ENCODE results near the gene SSTR1.

The SSTR1 gene

GRCh38 chr14:38202444-38203191, 5.1 kb upstream of the SSTR1 start:
- no peak for DNase-seq (ENCODE audit: low spot score)

DNA sequence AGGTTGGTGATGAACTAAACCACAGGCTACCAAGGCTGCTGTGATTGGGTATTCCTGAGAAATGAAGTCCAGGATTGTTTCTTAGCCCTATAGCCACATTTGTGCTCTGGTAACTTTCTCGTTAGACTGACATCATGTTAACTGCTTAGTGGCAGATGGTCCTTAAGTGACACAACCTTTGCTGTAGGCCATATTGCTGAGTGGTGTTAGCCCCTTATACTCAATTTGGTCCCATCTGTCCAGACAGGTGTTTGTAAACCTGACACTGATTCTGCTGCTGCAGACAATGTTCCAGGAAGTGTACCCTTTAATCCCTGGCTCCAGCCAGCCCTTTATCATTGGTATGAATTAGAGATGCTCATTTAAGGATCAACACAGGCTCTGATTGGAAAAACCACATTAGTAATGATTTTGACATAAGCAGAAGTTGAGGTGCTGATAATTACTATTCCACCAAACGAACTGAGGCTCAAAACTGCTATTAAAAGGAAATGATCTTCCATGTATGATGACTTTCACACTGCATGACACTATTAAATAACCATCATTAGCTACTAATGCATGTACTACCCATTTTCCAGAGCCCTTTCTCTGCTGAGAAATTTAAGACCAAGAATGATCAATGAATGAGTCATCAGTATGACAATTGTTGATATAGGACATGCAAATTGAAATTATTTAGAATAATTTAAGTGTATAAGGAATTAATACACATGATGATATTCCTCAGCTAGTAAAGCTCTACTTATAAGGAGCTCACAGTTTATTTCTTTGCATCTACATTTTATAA, 3.6 kb upstream of the SSTR1 start:
- no peak for DNase-seq (ENCODE audit: low spot score)

DNA sequence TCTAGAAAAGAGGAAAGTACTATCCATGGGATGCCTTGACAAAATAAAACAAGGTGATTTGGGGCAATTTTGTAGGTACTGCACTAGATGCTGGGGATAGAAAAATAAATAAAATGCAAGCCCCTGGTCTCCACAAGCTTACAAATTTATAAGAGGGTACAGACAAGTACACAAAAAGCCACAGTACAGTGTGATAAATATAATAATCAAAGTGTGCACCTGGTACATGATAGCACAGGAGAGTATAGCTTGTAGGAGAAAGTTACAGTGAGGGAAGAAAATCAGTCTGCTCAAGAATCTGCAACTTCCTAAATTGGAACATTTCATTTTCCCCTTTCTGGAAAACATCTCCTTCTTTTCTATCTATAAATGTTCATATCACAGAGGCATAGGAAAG, 3.0 kb upstream of the SSTR1 start:
- DNase-seq (ENCODE audit: low spot score): no peak

GRCh38 chr14:38205119-38205813, 2.4 kb upstream of the SSTR1 start:
- no peak for DNase-seq (ENCODE audit: low spot score)

DNA sequence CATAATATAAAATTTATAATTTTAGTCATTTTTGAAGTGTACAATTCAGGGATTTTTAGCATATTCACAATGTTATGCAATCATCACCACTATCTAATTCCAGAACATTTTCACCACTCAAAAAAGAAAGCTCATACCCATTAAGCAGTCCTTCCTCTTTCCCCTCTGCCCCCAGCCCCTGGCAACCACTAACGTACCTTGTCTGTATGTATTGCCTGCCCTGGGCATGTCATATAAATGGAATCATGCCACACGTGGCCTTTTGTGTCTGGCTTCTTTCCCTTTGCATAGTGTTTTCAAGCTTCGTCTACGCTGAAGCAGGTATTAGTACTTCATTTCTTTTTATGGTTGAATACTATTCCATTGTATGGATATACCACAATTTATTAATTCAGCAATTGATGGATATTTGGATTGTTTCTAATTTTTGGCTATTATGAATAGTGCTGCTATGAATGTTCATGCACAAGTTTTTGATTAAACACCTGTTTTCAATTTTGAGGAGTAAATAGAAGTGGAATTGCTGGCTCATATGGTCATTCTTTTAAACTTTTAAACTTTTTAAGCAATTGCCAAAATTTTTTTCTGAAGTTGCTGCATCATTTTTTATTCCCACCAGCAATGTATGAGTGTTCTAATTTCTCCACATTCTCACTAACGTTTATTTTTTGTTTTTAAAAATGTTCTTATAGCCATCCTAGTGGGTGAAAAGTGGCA, 1.6 kb upstream of the SSTR1 start:
- no peak for DNase-seq (ENCODE audit: low spot score)

GRCh38 chr14:38206689-38207376, 871 bp upstream of the SSTR1 start:
- no peak for DNase-seq (ENCODE audit: low spot score)

DNA sequence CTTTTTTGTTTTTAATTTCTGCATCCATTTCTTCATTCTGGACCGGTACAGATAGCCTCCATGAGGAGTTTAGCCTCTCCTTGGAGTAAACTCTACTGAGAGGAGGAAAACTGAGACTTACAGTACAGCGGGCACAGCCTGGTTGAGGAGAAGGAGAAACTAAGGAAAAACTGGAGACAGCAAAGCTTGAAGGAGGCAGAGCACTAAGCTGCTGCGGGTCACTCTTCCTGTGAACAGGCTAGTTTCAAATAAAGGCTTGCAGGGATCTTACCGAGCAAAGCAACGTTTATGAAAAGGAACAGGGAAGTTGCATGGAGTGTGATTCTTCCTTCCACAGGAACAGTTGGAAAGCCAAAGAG, 348 bp upstream of the SSTR1 start:
- no peak for DNase-seq (ENCODE audit: low spot score)

DNA sequence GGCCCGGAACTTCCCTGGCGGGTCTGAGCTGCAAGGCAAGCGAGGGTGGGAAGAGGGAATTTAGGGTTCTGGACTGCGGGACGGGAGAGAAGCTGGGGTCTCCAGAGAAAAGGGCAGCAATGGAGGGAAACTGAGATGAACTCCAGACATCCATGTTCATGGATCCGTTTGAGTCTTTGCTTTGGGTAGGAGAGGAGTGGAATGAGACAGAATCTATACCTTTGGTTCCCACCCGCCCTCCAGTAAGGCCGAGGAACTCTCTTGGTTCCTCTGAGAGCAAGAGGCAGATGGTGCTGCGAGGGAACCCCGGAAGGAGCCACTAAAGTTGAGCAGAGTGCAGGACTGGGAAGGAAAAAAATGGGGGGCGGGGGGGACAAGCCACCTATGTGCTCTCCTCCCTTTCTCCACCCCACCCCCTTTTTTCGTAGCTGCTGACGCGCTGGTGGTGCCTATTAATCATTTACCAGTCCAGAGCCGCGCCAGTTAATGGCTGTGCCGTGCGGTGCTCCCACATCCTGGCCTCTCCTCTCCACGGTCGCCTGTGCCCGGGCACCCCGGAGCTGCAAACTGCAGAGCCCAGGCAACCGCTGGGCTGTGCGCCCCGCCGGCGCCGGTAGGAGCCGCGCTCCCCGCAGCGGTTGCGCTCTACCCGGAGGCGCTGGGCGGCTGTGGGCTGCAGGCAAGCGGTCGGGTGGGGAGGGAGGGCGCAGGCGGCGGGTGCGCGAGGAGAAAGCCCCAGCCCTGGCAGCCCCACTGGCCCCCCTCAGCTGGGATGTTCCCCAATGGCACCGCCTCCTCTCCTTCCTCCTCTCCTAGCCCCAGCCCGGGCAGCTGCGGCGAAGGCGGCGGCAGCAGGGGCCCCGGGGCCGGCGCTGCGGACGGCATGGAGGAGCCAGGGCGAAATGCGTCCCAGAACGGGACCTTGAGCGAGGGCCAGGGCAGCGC, 1.2 kb downstream of the SSTR1 start:
- no peak for DNase-seq (ENCODE audit: low spot score)

DNA sequence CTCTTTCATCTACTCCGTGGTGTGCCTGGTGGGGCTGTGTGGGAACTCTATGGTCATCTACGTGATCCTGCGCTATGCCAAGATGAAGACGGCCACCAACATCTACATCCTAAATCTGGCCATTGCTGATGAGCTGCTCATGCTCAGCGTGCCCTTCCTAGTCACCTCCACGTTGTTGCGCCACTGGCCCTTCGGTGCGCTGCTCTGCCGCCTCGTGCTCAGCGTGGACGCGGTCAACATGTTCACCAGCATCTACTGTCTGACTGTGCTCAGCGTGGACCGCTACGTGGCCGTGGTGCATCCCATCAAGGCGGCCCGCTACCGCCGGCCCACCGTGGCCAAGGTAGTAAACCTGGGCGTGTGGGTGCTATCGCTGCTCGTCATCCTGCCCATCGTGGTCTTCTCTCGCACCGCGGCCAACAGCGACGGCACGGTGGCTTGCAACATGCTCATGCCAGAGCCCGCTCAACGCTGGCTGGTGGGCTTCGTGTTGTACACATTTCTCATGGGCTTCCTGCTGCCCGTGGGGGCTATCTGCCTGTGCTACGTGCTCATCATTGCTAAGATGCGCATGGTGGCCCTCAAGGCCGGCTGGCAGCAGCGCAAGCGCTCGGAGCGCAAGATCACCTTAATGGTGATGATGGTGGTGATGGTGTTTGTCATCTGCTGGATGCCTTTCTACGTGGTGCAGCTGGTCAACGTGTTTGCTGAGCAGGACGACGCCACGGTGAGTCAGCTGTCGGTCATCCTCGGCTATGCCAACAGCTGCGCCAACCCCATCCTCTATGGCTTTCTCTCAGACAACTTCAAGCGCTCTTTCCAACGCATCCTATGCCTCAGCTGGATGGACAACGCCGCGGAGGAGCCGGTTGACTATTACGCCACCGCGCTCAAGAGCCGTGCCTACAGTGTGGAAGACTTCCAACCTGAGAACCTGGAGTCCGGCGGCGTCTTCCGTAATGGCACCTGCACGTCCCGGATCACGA, 2.2 kb downstream of the SSTR1 start:
- DNase-seq (ENCODE audit: low spot score): no peak

DNA sequence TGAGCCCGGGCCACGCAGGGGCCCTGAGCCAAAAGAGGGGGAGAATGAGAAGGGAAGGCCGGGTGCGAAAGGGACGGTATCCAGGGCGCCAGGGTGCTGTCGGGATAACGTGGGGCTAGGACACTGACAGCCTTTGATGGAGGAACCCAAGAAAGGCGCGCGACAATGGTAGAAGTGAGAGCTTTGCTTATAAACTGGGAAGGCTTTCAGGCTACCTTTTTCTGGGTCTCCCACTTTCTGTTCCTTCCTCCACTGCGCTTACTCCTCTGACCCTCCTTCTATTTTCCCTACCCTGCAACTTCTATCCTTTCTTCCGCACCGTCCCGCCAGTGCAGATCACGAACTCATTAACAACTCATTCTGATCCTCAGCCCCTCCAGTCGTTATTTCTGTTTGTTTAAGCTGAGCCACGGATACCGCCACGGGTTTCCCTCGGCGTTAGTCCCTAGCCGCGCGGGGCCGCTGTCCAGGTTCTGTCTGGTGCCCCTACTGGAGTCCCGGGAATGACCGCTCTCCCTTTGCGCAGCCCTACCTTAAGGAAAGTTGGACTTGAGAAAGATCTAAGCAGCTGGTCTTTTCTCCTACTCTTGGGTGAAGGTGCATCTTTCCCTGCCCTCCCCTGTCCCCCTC, 3.0 kb downstream of the SSTR1 start:
- no peak for DNase-seq (ENCODE audit: low spot score)

DNA sequence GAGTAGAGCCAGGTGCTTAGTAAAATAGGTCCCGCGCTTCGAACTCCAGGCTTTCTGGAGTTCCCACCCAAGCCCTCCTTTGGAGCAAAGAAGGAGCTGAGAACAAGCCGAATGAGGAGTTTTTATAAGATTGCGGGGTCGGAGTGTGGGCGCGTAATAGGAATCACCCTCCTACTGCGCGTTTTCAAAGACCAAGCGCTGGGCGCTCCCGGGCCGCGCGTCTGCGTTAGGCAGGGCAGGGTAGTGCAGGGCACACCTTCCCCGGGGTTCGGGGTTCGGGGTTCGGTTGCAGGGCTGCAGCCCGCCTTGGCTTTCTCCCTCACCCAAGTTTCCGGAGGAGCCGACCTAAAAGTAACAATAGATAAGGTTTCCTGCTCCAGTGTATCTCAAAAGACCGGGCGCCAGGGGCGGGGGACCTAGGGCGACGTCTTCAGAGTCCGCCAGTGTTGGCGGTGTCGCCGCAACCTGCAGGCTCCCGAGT, 3.6 kb downstream of the SSTR1 start:
- DNase-seq (ENCODE audit: low spot score): no peak

DNA sequence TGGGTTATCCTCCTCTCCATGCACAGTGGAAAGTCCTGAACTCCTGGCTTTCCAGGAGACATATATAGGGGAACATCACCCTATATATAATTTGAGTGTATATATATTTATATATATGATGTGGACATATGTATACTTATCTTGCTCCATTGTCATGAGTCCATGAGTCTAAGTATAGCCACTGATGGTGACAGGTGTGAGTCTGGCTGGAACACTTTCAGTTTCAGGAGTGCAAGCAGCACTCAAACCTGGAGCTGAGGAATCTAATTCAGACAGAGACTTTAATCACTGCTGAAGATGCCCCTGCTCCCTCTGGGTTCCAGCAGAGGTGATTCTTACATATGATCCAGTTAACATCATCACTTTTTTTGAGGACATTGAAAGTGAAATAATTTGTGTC, 4.4 kb downstream of the SSTR1 start:
- DNase-seq (ENCODE audit: low spot score): no peak

DNA sequence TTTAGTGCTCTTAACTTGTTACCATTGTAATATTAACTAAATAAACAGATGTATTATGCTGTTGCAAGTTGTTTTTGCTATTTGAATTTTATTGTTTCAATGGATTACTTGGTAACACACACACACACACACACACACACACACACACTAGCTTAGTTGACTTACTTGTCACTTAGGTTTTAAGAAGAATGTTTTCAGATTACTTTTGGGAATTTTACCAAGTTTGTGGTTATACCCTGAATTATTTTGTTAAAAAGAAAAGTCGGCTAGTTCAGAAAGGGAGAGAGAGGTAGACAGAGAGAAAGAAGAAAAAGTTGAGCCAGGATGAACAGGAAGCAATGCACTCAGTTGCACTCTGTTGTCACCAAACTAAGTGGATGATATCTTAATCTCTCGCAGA, 5.3 kb downstream of the SSTR1 start:
- no peak for DNase-seq (ENCODE audit: low spot score)

DNA sequence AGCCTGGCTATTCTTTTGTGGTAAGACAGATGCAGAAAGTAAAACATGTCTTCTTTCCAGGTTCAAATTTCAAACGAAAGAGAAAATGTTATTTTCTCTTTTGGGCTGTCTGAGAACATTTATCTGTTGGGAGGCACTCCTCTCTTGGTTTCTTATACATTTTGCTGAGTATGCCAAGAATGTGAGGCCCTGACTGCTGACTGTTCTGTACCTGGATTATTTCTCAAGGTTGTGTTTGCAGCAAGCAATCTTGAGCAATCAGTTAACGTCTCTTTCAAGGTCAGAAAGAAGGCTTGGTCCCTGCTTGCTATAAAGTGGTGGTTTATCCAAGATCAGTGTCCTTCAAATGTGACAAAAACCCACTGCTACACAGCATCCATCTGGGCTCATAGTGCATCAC, 9.8 kb downstream of the SSTR1 start:
- no peak for DNase-seq (ENCODE audit: low spot score)

DNA sequence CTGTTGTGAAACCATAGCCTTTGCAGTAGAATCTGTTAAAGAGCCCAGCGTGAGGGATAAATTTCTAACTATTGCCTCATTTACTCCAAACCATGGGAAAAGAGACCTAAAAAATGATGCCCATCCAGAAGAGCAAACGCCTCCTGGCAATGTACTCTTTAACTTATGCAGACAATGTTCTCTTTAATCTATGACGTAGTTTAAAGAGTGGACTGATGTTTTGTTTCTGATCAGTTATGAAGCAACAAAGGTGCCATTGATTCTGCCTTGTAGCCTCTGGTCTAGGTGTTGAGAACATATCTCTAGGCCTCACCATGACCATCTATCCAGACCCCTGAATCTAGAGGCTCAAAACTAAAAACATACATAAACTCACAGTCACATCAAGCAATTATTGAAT, 13.4 kb downstream of the SSTR1 start:
- no peak for DNase-seq (ENCODE audit: low spot score)

- no peak for DNase-seq (ENCODE audit: low spot score)
Observed at GRCh38 chr14:38224338-38224737, 16.6 kb downstream of the SSTR1 start.

- no peak for DNase-seq (ENCODE audit: low spot score)
Observed at GRCh38 chr14:38225946-38226345, 18.2 kb downstream of the SSTR1 start.

DNA sequence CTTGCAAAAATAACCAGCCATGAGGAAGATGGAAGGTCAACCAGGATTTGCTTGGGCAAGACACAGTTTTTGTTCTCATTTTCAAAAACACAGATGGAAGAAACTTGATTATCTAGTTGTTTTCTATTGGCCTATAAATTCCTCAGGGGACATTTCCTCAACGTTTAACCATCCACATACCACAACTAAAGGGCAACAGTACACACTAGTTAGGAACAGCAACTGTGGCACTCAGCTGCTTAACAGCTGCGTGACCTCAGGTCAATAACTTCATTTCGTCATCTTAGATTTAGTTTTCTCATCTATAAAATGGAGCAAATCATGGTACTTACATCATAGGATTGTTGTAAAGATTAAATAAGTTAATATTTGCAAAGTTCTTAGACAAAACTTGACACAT, 18.7 kb downstream of the SSTR1 start:
- no peak for DNase-seq (ENCODE audit: low spot score)

- DNase-seq (ENCODE audit: low spot score): no peak
Observed at GRCh38 chr14:38233218-38233617, 25.5 kb downstream of the SSTR1 start.
